NOMO-1 (cell line): ENCODE measurements around the gene UBE2Q2.
A peak's percentile ranks its signal among the peaks of the same experiment; 100 is the strongest.
"Not testable (repeated sequence)": the region's sequence is repeated elsewhere in the genome, so short reads cannot be mapped to it uniquely, and the experiment has no call there.

Source experiments
- DNase-seq, 2 experiments: peaks; one replicate each; lab custom pipeline; 2025; ENCODE audit not compliant: unreplicated experiment in 2 of 2; lab: John Stamatoyannopoulos, UW

The UBE2Q2 gene

GRCh38 chr15:75864213-75865059, 21.2 kb downstream of the UBE2Q2 start:
- no peak for DNase-seq

GRCh38 chr15:75866045-75866444, 22.8 kb downstream of the UBE2Q2 start:
- not testable (repeated sequence) for DNase-seq

GRCh38 chr15:75866916-75867315, 23.7 kb downstream of the UBE2Q2 start:
- DNase-seq = no peak

GRCh38 chr15:75867449-75867848, 24.2 kb downstream of the UBE2Q2 start:
- DNase-seq = no peak

DNA sequence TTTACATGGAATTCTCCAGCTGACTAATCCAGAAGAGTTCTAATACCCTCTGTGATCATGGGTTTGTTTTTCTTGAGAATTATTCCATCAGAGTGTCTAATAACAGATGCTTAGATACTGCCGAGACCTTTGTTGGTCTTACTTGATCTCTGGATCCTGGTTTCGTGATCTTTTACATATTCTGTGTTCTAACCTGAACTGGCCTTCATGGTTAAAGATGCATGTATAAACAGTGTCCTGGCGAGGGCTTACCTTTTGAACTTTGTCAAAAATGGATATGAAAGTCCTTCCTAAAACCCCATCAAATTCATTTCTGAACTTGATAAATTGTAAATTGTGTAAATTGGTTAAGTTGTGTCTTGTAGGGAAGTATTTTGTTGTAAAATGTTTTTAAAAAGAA, 24.8 kb downstream of the UBE2Q2 start:
- no peak for DNase-seq

- DNase-seq = no peak
Observed at GRCh38 chr15:75869446-75869845, 26.2 kb downstream of the UBE2Q2 start.

GRCh38 chr15:75871589-75871988, 28.3 kb downstream of the UBE2Q2 start:
- not testable (repeated sequence) for DNase-seq

DNA sequence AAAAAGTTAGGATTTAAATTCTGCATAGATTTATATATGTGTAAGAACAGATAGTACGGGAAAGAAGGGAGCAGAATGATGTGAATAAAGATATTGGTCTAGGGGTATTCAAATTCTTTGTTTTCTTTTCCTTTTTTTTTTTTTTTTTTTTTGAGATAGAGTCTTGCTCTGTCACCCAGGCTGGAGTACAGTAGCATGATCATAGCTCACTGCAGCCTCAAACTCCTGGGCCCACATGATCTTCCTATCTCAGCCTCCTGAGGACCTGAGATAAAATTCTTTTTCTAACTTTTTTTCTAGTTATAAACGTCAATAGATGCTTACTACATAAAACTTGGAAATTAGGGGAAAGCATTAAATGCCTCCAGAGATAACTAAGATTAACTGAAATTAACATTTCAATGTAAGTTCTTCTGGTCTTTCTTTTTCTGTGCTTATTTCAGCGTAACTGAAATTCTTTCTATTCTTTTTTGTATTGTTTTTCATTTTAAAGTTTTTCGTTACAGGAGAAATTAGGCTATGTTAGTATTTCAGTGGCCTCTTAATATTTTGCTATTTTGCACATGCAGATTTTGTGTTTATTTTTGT, 29.2 kb downstream of the UBE2Q2 start:
- DNase-seq = no peak

DNA sequence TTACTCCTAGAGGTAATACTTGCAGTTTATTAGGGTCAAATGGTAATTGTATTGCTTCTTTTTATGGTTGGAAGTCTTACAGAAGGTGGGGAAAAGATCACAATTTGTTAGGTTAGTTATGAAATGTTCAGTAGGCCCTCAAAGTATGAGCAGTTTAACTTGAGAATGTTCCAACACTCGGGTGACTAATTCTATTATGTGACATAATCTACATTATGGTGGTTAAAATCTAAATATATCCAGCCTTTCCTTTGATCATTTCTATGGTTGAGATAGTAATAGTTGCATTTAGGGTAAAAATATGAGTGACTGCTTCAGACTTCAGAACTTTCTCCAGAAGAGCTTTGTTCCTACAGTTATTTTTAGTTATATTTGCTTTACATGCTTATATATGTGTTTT, 40.8 kb downstream of the UBE2Q2 start:
- DNase-seq = no peak

- no peak for DNase-seq
Observed at GRCh38 chr15:75887178-75887577, 43.9 kb downstream of the UBE2Q2 start.

- DNase-seq = peak in 1 of 2 experiments; percentile 50
Observed at GRCh38 chr15:75891895-75892294, 48.6 kb downstream of the UBE2Q2 start.

DNA sequence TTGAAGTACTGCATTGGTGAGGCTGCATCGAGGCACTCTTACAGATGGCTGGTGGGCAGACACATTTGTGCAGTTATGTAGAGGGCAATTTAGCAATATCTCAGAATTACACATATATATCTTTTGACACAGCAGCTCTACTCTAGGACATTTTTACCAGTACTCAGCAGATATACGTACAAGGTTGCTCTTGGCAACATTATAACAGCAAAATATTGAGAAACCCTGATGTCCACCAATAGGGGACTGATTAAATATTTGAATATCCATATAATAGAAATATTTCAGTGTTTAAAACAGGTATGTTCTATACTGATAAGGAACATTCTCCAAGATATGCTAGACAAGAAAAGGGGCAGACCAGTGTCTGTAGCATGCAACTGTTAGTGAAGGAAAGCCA, 52.5 kb downstream of the UBE2Q2 start:
- no peak for DNase-seq

- no peak for DNase-seq
Observed at GRCh38 chr15:75900577-75900976, 57.3 kb downstream of the UBE2Q2 start.

DNA sequence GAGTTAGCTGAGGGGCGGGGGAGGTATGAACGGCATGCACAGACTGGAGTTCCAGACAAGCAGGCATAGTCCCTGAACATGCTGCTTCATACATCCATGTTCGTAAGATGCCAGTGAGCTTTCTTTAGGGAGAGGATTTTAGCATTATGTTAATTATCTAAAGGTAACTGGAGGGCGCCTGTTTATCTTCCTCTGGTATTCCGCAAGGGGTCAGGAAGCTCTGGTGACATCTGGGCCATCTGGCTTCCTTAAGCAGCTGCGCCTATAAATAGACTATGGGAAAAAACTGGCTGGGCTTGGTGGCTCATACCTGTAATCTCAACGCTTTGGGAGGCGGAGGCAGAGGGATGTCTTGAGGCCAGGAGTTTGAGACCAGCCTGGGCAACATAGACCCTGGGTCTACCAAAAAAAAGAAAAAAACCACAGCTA, 58.9 kb downstream of the UBE2Q2 start:
- no peak for DNase-seq

DNA sequence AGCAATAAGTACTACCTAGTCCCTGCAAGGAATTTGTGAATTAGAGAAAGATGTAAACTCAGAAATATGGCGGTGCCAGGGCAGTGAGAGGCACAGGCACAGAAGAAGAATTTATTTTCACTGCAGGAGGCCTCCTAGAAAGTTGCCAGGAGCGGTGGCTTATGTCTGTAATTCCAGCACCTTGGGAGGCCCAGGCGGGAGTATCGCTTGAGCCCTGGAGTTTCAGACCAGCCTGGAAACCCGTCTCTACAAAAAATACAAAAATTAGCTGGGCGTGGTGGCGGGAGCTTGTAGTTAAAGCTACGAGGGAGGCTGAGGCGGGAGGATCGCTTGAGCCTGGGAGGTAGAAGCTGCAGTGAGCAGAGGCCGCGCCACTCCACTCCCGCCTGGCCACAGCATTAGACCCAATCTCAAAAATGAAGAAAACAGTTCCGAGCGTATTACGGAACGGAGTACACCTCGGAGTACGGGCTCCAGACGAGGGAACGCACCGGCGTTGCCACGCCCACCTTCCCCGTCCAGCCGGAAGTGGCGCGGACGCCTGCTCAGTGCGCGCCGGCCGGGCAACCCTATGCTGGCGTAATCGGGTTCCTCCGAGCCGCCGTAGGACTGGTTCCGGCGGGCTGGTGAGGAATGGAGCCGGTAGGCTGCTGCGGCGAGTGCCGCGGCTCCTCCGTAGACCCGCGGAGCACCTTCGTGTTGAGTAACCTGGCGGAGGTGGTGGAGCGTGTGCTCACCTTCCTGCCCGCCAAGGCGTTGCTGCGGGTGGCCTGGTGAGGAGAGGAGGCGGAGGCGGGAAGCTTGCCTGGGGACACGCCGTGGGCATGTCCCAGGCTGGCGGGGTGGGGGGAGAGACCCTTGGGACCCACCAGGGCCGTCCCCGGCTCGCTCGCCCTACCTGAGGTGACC, 60.3 kb downstream of the UBE2Q2 start, which contains the start of gene FBXO22:
TSS of gene FBXO22 (plus strand) at position 548 of the 909 bp plus-strand sequence. CDS start at position 634, 86 bp downstream.
- peak; percentile 82 to 89 for DNase-seq

GRCh38 chr15:75905231-75905630, 62.0 kb downstream of the UBE2Q2 start:
- DNase-seq = no peak

- not testable (repeated sequence) for DNase-seq
Observed at GRCh38 chr15:75910355-75910754, 67.1 kb downstream of the UBE2Q2 start.

DNA sequence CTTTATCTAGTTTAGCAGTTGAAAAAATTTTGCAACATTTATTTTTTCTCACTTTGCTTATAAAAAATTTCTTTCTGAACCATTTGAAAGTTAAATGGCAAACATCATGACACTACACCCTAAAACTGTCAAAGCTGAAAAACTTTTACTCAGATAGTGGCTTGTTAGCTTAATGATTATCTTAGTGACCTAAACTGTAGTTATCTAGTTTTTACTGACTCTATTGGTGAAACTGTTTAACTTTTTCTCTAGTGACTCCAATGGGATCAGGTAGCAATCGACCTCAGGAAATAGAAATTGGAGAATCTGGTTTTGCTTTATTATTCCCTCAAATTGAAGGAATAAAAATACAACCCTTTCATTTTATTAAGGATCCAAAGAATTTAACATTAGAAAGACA, 73.7 kb downstream of the UBE2Q2 start:
- DNase-seq = no peak

GRCh38 chr15:75918135-75918534, 74.9 kb downstream of the UBE2Q2 start:
- no peak for DNase-seq

DNA sequence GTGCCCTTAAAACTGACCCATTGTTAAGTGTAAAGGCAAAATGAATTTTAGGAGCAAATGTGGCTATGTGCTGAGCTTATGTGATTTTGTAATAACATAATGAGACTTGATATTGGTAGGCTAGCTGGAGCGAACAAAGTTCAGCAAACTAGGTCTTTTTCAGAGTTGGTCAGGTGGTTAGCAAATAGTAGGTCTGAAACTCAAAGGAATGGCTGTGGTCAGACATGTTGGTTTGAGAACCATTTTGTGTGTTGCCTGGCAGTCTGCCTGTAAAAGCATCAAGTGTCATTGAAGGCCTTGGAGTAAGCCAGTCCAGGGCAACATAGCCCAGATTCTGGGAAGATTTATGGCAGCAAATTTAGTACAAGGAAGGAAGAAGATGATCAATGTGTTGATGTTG, 76.8 kb downstream of the UBE2Q2 start:
- DNase-seq = no peak
